ENCODE results near the gene FXN. TPM values are rescaled to one million over a fixed set of nuclear protein-coding genes. Genes with fewer than 3 reads are reported as not detected.
"Not testable (repeated sequence)": the region's sequence is repeated elsewhere in the genome, so short reads cannot be mapped to it uniquely, and the experiment has no call there.

The FXN gene
- total RNA-seq, 1 donor from 2014 or later = 23.2 TPM

GRCh38 chr9:69093471-69094103 lies 58.0 kb downstream of the FXN start:
- H3K36me3 ChIP-seq = no peaks in the 10 kb centered on the region
- Mint-ChIP-seq H3K27ac (no peak overlapping the region), H3K27me3 (ENCODE audit: insufficient read depth, low read depth) (peaks cover 6% of the 10 kb centered on the region), H3K4me3 (no peak overlapping the region), H3K4me1 (peaks cover 13% of the 10 kb centered on the region), H3K9me3 (no peaks in the 10 kb centered on the region), H3K36me3 (peaks cover 1% of the 10 kb centered on the region)
- H3K9ac ChIP-seq = no peak overlapping the region
- no peaks in the 10 kb centered on the region for H3K79me2 ChIP-seq (ENCODE audit: low read depth)
- TF ChIP-seq CTCF (IDR thresholded peaks at IDR 0.05) (no peak), EZH2 (IDR thresholded peaks at IDR 0.05) (no peak), EZH2phosphoT487 (IDR thresholded peaks at IDR 0.05) (no peak)
- H3K4me2 ChIP-seq = no peak overlapping the region
- no peak overlapping the region for H3K27ac ChIP-seq
- H3K4me3 ChIP-seq = no peak overlapping the region
- peaks cover 19% of the 10 kb centered on the region for H3K4me1 ChIP-seq
- no peaks in the 10 kb centered on the region for H3K27me3 ChIP-seq
- peaks cover 13% of the 10 kb centered on the region for H3F3A ChIP-seq (ENCODE audit: low read depth)
- H2AFZ ChIP-seq (replicated peaks) = no peak overlapping the region
- no peaks in the 10 kb centered on the region for H4K20me1 ChIP-seq (ENCODE audit: low read depth)
- DNase-seq (ENCODE audit: low spot score) = no peak
- H3K9me3 ChIP-seq (ENCODE audit: low read depth) = no peaks in the 10 kb centered on the region

- H3K79me2 ChIP-seq (ENCODE audit: low read depth); H3K27me3 ChIP-seq; H3K4me3 Mint-ChIP-seq; H2AFZ ChIP-seq (replicated peaks); H3K36me3 ChIP-seq; H3K27ac ChIP-seq; DNase-seq (ENCODE audit: low spot score); H3K36me3 Mint-ChIP-seq; H3K27ac Mint-ChIP-seq; H3K4me3 ChIP-seq; H4K20me1 ChIP-seq (ENCODE audit: low read depth); H3K9ac ChIP-seq; H3K4me2 ChIP-seq; H3K9me3 ChIP-seq (ENCODE audit: low read depth); H3K9me3 Mint-ChIP-seq; H3K27me3 Mint-ChIP-seq (ENCODE audit: insufficient read depth, low read depth): not testable (repeated sequence)
- Histone ChIP-seq H3F3A (ENCODE audit: low read depth) (peaks cover 10% of the 10 kb centered on the region), H3K4me1 (peaks cover 16% of the 10 kb centered on the region)
- H3K4me1 Mint-ChIP-seq = peaks cover 16% of the 10 kb centered on the region
Measured at GRCh38 chr9:69094361-69095135, 59.0 kb downstream of the FXN start.

- no peaks in the 10 kb centered on the region for H3K36me3 Mint-ChIP-seq
- no peak overlapping the region for H3K4me3 Mint-ChIP-seq
- no peak for DNase-seq (ENCODE audit: low spot score)
- Histone ChIP-seq H3K9me3 (ENCODE audit: low read depth) (no peaks in the 10 kb centered on the region), H3K4me3 (no peak overlapping the region), H3K4me2 (no peak overlapping the region), H3K36me3 (no peaks in the 10 kb centered on the region), H2AFZ (replicated peaks) (no peak overlapping the region), H3K27me3 (no peaks in the 10 kb centered on the region), H3K9ac (no peak overlapping the region), H3K27ac (no peak overlapping the region), H4K20me1 (ENCODE audit: low read depth) (no peaks in the 10 kb centered on the region), H3K79me2 (ENCODE audit: low read depth) (no peaks in the 10 kb centered on the region), H3K4me1 (no peaks in the 10 kb centered on the region), H3F3A (ENCODE audit: low read depth) (no peaks in the 10 kb centered on the region)
- H3K27ac Mint-ChIP-seq = no peak overlapping the region
- H3K9me3 Mint-ChIP-seq = no peaks in the 10 kb centered on the region
- H3K27me3 Mint-ChIP-seq (ENCODE audit: insufficient read depth, low read depth) = peaks cover 6% of the 10 kb centered on the region
- H3K4me1 Mint-ChIP-seq = peaks cover 14% of the 10 kb centered on the region
- TF ChIP-seq CTCF (IDR thresholded peaks at IDR 0.05) (no peak), EZH2 (IDR thresholded peaks at IDR 0.05) (no peak), EZH2phosphoT487 (IDR thresholded peaks at IDR 0.05) (no peak)
Measured at GRCh38 chr9:69097064-69097463, 61.5 kb downstream of the FXN start.

Measured in neural progenitor cell (in vitro differentiated cells).